ENCODE measurements around the gene GALK2. TPM values are rescaled to one million over a fixed set of nuclear protein-coding genes. Genes with fewer than 3 reads are reported as not detected.

The GALK2 gene
- total and polyA plus RNA-seq, 9 donors, result 13.4 to 26.5 (median 15.4) TPM

- H3K27ac ChIP-seq (ENCODE audit: low read length), result no peak overlapping the region
- WGBS (ENCODE audit: insufficient coverage), result no CpG with 5 or more reads among the region's 3 CpGs
- no peaks in the 10 kb centered on the region for H3K27me3 ChIP-seq (ENCODE audit: control insufficient read depth, insufficient read depth, low read length)
- DNase-seq, result no peak
- H3K36me3 ChIP-seq (ENCODE audit: control insufficient read depth, insufficient read depth, low read length), result peaks cover 4% of the 10 kb centered on the region
- H3K9me3 ChIP-seq (replicated peaks; ENCODE audit: control insufficient read depth, low read depth, low read length), result no peaks in the 10 kb centered on the region
- H3K4me3 ChIP-seq (ENCODE audit: low read length), result no peak overlapping the region
- H3K4me1 ChIP-seq (ENCODE audit: control insufficient read depth, insufficient read depth, low read length), result no peaks in the 10 kb centered on the region
Observed at GRCh38 chr15:49300856-49301255, 130.8 kb downstream of the GALK2 start.

GRCh38 chr15:49301562-49301961 is 131.5 kb downstream of the GALK2 start:
- DNase-seq, result no peak
- no peaks in the 10 kb centered on the region for H3K9me3 ChIP-seq (replicated peaks; ENCODE audit: control insufficient read depth, low read depth, low read length)
- no peak overlapping the region for H3K4me3 ChIP-seq (ENCODE audit: low read length)
- no peaks in the 10 kb centered on the region for H3K27me3 ChIP-seq (ENCODE audit: control insufficient read depth, insufficient read depth, low read length)
- H3K27ac ChIP-seq (ENCODE audit: low read length), result no peak overlapping the region
- no peaks in the 10 kb centered on the region for H3K4me1 ChIP-seq (ENCODE audit: control insufficient read depth, insufficient read depth, low read length)
- peaks cover 4% of the 10 kb centered on the region for H3K36me3 ChIP-seq (ENCODE audit: control insufficient read depth, insufficient read depth, low read length)

GRCh38 chr15:49303003-49303402 is 133.0 kb downstream of the GALK2 start:
- H3K27ac ChIP-seq (ENCODE audit: low read length), result no peak overlapping the region
- WGBS (ENCODE audit: insufficient coverage), result no CpG with 5 or more reads among the region's 3 CpGs
- H3K9me3 ChIP-seq (replicated peaks; ENCODE audit: control insufficient read depth, low read depth, low read length), result no peaks in the 10 kb centered on the region
- no peaks in the 10 kb centered on the region for H3K4me1 ChIP-seq (ENCODE audit: control insufficient read depth, insufficient read depth, low read length)
- no peaks in the 10 kb centered on the region for H3K27me3 ChIP-seq (ENCODE audit: control insufficient read depth, insufficient read depth, low read length)
- no peak overlapping the region for H3K4me3 ChIP-seq (ENCODE audit: low read length)
- no peak for DNase-seq
- H3K36me3 ChIP-seq (ENCODE audit: control insufficient read depth, insufficient read depth, low read length), result peaks cover 4% of the 10 kb centered on the region

- H3K27ac ChIP-seq (ENCODE audit: low read length), result no peak overlapping the region
- no peaks in the 10 kb centered on the region for H3K9me3 ChIP-seq (replicated peaks; ENCODE audit: control insufficient read depth, low read depth, low read length)
- WGBS (ENCODE audit: insufficient coverage), result no CpG with 5 or more reads among the region's 1 CpG
- peaks cover 3% of the 10 kb centered on the region for H3K36me3 ChIP-seq (ENCODE audit: control insufficient read depth, insufficient read depth, low read length)
- DNase-seq, result no peak
- peaks cover 5% of the 10 kb centered on the region for H3K4me1 ChIP-seq (ENCODE audit: control insufficient read depth, insufficient read depth, low read length)
- H3K27me3 ChIP-seq (ENCODE audit: control insufficient read depth, insufficient read depth, low read length), result no peaks in the 10 kb centered on the region
- H3K4me3 ChIP-seq (ENCODE audit: low read length), result no peak overlapping the region
Observed at GRCh38 chr15:49306551-49306950, 136.5 kb downstream of the GALK2 start.

GRCh38 chr15:49308686-49309085 is 138.6 kb downstream of the GALK2 start:
- H3K9me3 ChIP-seq (replicated peaks; ENCODE audit: control insufficient read depth, low read depth, low read length), result no peaks in the 10 kb centered on the region
- H3K4me3 ChIP-seq (ENCODE audit: low read length), result no peak overlapping the region
- DNase-seq, result no peak
- WGBS (ENCODE audit: insufficient coverage), result 100% methylated on average over 1 of the region's 2 CpGs
- H3K27me3 ChIP-seq (ENCODE audit: control insufficient read depth, insufficient read depth, low read length), result no peaks in the 10 kb centered on the region
- peaks cover 9% of the 10 kb centered on the region for H3K4me1 ChIP-seq (ENCODE audit: control insufficient read depth, insufficient read depth, low read length)
- peaks cover 3% of the 10 kb centered on the region for H3K36me3 ChIP-seq (ENCODE audit: control insufficient read depth, insufficient read depth, low read length)
- H3K27ac ChIP-seq (ENCODE audit: low read length), result no peak overlapping the region

GRCh38 chr15:49309889-49310288 is 139.8 kb downstream of the GALK2 start:
- Histone ChIP-seq H3K4me1 (ENCODE audit: control insufficient read depth, insufficient read depth, low read length) (peaks cover 16% of the 10 kb centered on the region), H3K27ac (ENCODE audit: low read length) (no peak overlapping the region), H3K36me3 (ENCODE audit: control insufficient read depth, insufficient read depth, low read length) (no peaks in the 10 kb centered on the region), H3K27me3 (ENCODE audit: control insufficient read depth, insufficient read depth, low read length) (no peaks in the 10 kb centered on the region), H3K9me3 (replicated peaks; ENCODE audit: control insufficient read depth, low read depth, low read length) (no peaks in the 10 kb centered on the region), H3K4me3 (ENCODE audit: low read length) (no peak overlapping the region)
- DNase-seq, result no peak

GRCh38 chr15:49313650-49314049 is 143.6 kb downstream of the GALK2 start:
- H3K27ac ChIP-seq (ENCODE audit: low read length), result no peak overlapping the region
- peak; percentile 57 for DNase-seq
- WGBS (ENCODE audit: insufficient coverage), result no CpG with 5 or more reads among the region's 1 CpG
- H3K27me3 ChIP-seq (ENCODE audit: control insufficient read depth, insufficient read depth, low read length), result no peaks in the 10 kb centered on the region
- peaks cover 18% of the 10 kb centered on the region for H3K4me1 ChIP-seq (ENCODE audit: control insufficient read depth, insufficient read depth, low read length)
- H3K9me3 ChIP-seq (replicated peaks; ENCODE audit: control insufficient read depth, low read depth, low read length), result no peaks in the 10 kb centered on the region
- H3K36me3 ChIP-seq (ENCODE audit: control insufficient read depth, insufficient read depth, low read length), result no peaks in the 10 kb centered on the region
- H3K4me3 ChIP-seq (ENCODE audit: low read length), result no peak overlapping the region

- no CpG with 5 or more reads among the region's 1 CpG for WGBS (ENCODE audit: insufficient coverage)
- H3K27ac ChIP-seq (ENCODE audit: low read length), result no peak overlapping the region
Observed at GRCh38 chr15:49314716-49315115, 144.7 kb downstream of the GALK2 start.

GRCh38 chr15:49315391-49315823 is 145.4 kb downstream of the GALK2 start:
- Histone ChIP-seq H3K9me3 (replicated peaks; ENCODE audit: control insufficient read depth, low read depth, low read length) (no peaks in the 10 kb centered on the region), H3K4me3 (ENCODE audit: low read length) (no peak overlapping the region), H3K4me1 (ENCODE audit: control insufficient read depth, insufficient read depth, low read length) (peaks cover 16% of the 10 kb centered on the region), H3K27ac (ENCODE audit: low read length) (peak overlapping the region; percentile 14), H3K27me3 (ENCODE audit: control insufficient read depth, insufficient read depth, low read length) (no peaks in the 10 kb centered on the region), H3K36me3 (ENCODE audit: control insufficient read depth, insufficient read depth, low read length) (peaks cover 7% of the 10 kb centered on the region)
- peak; percentile 82 for DNase-seq
- WGBS (ENCODE audit: insufficient coverage), result no CpG with 5 or more reads among the region's 2 CpGs

More at GRCh38 chr15:49314716-49315115, 144.7 kb downstream of the GALK2 start:
- peak; percentile 55 for DNase-seq
- Histone ChIP-seq H3K4me1 (ENCODE audit: control insufficient read depth, insufficient read depth, low read length) (peaks cover 16% of the 10 kb centered on the region), H3K9me3 (replicated peaks; ENCODE audit: control insufficient read depth, low read depth, low read length) (no peaks in the 10 kb centered on the region), H3K36me3 (ENCODE audit: control insufficient read depth, insufficient read depth, low read length) (peaks cover 2% of the 10 kb centered on the region), H3K27me3 (ENCODE audit: control insufficient read depth, insufficient read depth, low read length) (no peaks in the 10 kb centered on the region), H3K4me3 (ENCODE audit: low read length) (no peak overlapping the region)

- Histone ChIP-seq H3K27ac (ENCODE audit: low read length) (no peak overlapping the region), H3K36me3 (ENCODE audit: control insufficient read depth, insufficient read depth, low read length) (peaks cover 10% of the 10 kb centered on the region), H3K4me3 (ENCODE audit: low read length) (no peak overlapping the region), H3K4me1 (ENCODE audit: control insufficient read depth, insufficient read depth, low read length) (peaks cover 3% of the 10 kb centered on the region), H3K9me3 (replicated peaks; ENCODE audit: control insufficient read depth, low read depth, low read length) (no peaks in the 10 kb centered on the region), H3K27me3 (ENCODE audit: control insufficient read depth, insufficient read depth, low read length) (no peaks in the 10 kb centered on the region)
- no CpG with 5 or more reads among the region's 1 CpG for WGBS (ENCODE audit: insufficient coverage)
- no peak for DNase-seq
Observed at GRCh38 chr15:49320351-49320750, 150.3 kb downstream of the GALK2 start.

- no peaks in the 10 kb centered on the region for H3K27me3 ChIP-seq (ENCODE audit: control insufficient read depth, insufficient read depth, low read length)
- no peaks in the 10 kb centered on the region for H3K4me1 ChIP-seq (ENCODE audit: control insufficient read depth, insufficient read depth, low read length)
- peaks cover 10% of the 10 kb centered on the region for H3K36me3 ChIP-seq (ENCODE audit: control insufficient read depth, insufficient read depth, low read length)
- no peak overlapping the region for H3K4me3 ChIP-seq (ENCODE audit: low read length)
- no peak overlapping the region for H3K27ac ChIP-seq (ENCODE audit: low read length)
- DNase-seq, result no peak
- no peaks in the 10 kb centered on the region for H3K9me3 ChIP-seq (replicated peaks; ENCODE audit: control insufficient read depth, low read depth, low read length)
- no CpG with 5 or more reads among the region's 1 CpG for WGBS (ENCODE audit: insufficient coverage)
Observed at GRCh38 chr15:49323207-49323606, 153.2 kb downstream of the GALK2 start.
